Ascending aorta (tissue), 2 donors: ENCODE measurements around the gene RPS28. TPM values are rescaled to one million over a fixed set of nuclear protein-coding genes. Genes with fewer than 3 reads are reported as not detected.

Experiments
- DNase-seq, 2 donors: peaks; one replicate each; pipeline ENCODE4 v3.0.0-alpha.2; 2019; ENCODE audit warnings: low spot score in 2 of 2
- H3K27ac ChIP-seq, 2 donors: fragments of 200-600 bp; sonication (generic); one replicate each; pipeline ENCODE4 v1.5.1; 2016 to 2017; ENCODE audit warnings: mild to moderate bottlenecking in 1 of 2
- H3K27me3 ChIP-seq: fragments of 200-600 bp; sonication (generic); one replicate; pipeline ENCODE4 v1.5.1; 2017
- H3K36me3 ChIP-seq, 2 donors: fragments of 200-600 bp; sonication (generic); one replicate each; pipeline ENCODE4 v1.5.1; 2016
- H3K4me1 ChIP-seq, 2 donors: fragments of 200-600 bp; sonication (generic); one replicate each; pipeline ENCODE4 v1.5.1; 2016 to 2017; ENCODE audit warnings: mild to moderate bottlenecking in 1 of 2
- H3K4me3 ChIP-seq, 2 donors: fragments of 200-600 bp; sonication (generic); one replicate each; pipeline ENCODE4 v1.5.1; 2016 to 2017; ENCODE audit warnings: mild to moderate bottlenecking in 1 of 2
- H3K9me3 ChIP-seq, 2 donors: fragments of 200-600 bp; sonication (generic); one replicate each; pipeline ENCODE4 v1.5.1; 2016
- intact Hi-C: fragments of 100-400 bp; cut with DNase I; formaldehyde crosslinking; loops from one replicate; pipeline ENCODE4 v1.15.1; 2023
- total RNA-seq: library from RNA; depleted of rRNA; stranded (reverse); fragments of >200 nt; gene quantifications from one replicate; pipeline ENCODE4 v1.1.0, GENCODE V29; 2016
- TF ChIP-seq, protein P1 (sequence below), 3 experiments: fragments of 200-600 bp in 2 of 3; fragments of 450-650 bp in 1 of 3; sonication (generic) in 2 of 3; IDR thresholded peaks; one replicate each; pipeline ENCODE4 v1.5.1; 2016 to 2019; ENCODE audit warnings: antibody characterized with exemption in 3 of 3, mild to moderate bottlenecking in 1 of 3, moderate library complexity in 1 of 3

Gene RPS28
- total RNA-seq, 1 donor from 2014 or later: 393 TPM

GRCh38 chr19:8358948-8359347, 37.7 kb downstream of the RPS28 start:
- peaks cover 14 to 26% of the 10 kb centered on the region in 2 donors for H3K4me1 ChIP-seq
- no peak for DNase-seq
- H3K4me3 ChIP-seq: no peak overlapping the region
- TF ChIP-seq, protein P1, sequence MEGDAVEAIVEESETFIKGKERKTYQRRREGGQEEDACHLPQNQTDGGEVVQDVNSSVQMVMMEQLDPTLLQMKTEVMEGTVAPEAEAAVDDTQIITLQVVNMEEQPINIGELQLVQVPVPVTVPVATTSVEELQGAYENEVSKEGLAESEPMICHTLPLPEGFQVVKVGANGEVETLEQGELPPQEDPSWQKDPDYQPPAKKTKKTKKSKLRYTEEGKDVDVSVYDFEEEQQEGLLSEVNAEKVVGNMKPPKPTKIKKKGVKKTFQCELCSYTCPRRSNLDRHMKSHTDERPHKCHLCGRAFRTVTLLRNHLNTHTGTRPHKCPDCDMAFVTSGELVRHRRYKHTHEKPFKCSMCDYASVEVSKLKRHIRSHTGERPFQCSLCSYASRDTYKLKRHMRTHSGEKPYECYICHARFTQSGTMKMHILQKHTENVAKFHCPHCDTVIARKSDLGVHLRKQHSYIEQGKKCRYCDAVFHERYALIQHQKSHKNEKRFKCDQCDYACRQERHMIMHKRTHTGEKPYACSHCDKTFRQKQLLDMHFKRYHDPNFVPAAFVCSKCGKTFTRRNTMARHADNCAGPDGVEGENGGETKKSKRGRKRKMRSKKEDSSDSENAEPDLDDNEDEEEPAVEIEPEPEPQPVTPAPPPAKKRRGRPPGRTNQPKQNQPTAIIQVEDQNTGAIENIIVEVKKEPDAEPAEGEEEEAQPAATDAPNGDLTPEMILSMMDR (IDR thresholded peaks at IDR 0.05): no peak
- no peak overlapping the region for H3K27ac ChIP-seq
- intact Hi-C loops: loop anchor here (10.0 kb wide), 1 partner anchor 226 kb away; no protein-coding TSS in a partner anchor
- no peaks in the 10 kb centered on the region for H3K9me3 ChIP-seq
- H3K36me3 ChIP-seq: no peaks in the 10 kb centered on the region
- H3K27me3 ChIP-seq: no peaks in the 10 kb centered on the region

GRCh38 chr19:8360196-8360595, 38.9 kb downstream of the RPS28 start:
- intact Hi-C loops: no loop called here
- Histone ChIP-seq H3K36me3 (no peaks in the 10 kb centered on the region), H3K27ac (no peak overlapping the region), H3K4me3 (no peak overlapping the region), H3K4me1 (peaks cover 14 to 19% of the 10 kb centered on the region in 2 donors), H3K9me3 (no peaks in the 10 kb centered on the region), H3K27me3 (no peaks in the 10 kb centered on the region)
- DNase-seq: no peak
- TF ChIP-seq, protein P1 (IDR thresholded peaks at IDR 0.05): no peak

GRCh38 chr19:8361921-8362793, 40.9 kb downstream of the RPS28 start:
- TF ChIP-seq, protein P1 (IDR thresholded peaks at IDR 0.05): no peak
- peak; percentile 94 to 99 for DNase-seq
- H3K9me3 ChIP-seq: no peaks in the 10 kb centered on the region
- no peaks in the 10 kb centered on the region for H3K27me3 ChIP-seq
- H3K36me3 ChIP-seq: no peaks in the 10 kb centered on the region
- peak overlapping the region; percentile 92 to 94 for H3K27ac ChIP-seq
- peak overlapping the region in 1 of 2 donors; percentile 78 for H3K4me3 ChIP-seq
- peaks cover 14 to 28% of the 10 kb centered on the region in 2 donors for H3K4me1 ChIP-seq
- intact Hi-C loops: loop anchor here (1.0 to 2.0 kb wide), 3 partner anchors 8 to 83 kb away; partner anchors contain the start of genes HNRNPM and RAB11B

DNA sequence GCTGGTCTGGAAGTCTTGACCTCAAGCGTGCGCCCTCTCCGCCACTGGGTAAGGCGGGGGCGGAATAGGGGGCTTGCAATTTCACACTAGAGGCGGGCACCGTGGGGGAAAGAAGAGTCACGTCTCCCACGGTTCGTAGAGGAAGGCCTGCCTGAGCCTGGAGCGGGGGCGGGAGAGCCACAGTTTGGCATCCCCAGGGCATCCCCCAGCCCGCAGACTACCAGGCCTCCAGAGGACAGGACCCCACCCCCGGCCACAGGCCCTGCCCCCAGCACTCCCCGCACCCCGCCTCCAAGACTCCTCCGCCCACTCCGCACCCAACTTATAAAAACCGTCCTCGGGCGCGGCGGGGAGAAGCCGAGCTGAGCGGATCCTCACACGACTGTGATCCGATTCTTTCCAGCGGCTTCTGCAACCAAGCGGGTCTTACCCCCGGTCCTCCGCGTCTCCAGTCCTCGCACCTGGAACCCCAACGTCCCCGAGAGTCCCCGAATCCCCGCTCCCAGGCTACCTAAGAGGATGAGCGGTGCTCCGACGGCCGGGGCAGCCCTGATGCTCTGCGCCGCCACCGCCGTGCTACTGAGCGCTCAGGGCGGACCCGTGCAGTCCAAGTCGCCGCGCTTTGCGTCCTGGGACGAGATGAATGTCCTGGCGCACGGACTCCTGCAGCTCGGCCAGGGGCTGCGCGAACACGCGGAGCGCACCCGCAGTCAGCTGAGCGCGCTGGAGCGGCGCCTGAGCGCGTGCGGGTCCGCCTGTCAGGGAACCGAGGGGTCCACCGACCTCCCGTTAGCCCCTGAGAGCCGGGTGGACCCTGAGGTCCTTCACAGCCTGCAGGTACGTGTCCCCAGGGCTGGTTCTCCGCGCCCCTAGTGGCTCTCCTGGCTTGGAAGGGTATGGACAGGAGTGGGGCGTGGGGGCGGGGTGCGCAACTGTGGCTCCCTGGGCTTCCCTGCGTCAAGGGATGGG, 42.8 kb downstream of the RPS28 start, which contains the start of gene ANGPTL4:
Gene ANGPTL4, plus strand, starts transcription at position 353 of the 969 bp plus-strand sequence. Its CDS starts 167 bp downstream, at position 520.
- DNase-seq: peak in 1 of 2 donors; percentile 86
- Histone ChIP-seq H3K4me1 (peaks cover 20 to 38% of the 10 kb centered on the region in 2 donors), H3K27me3 (no peaks in the 10 kb centered on the region), H3K36me3 (no peaks in the 10 kb centered on the region), H3K27ac (peak within 1 kb of the TSS; percentile 92 to 94), H3K9me3 (no peaks in the 10 kb centered on the region), H3K4me3 (peak within 1 kb of the TSS; percentile 70 to 78)
- intact Hi-C loops: loop anchor here (2.0 kb wide), 1 partner anchor 81 kb away; the partner anchor contains the start of gene HNRNPM
- TF ChIP-seq, protein P1 (IDR thresholded peaks at IDR 0.05): peak in 1 of 3 experiments; percentile 22

- H3K9me3 ChIP-seq: no peaks in the 10 kb centered on the region
- H3K36me3 ChIP-seq: peaks cover 0 to 2% of the 10 kb centered on the region in 2 donors
- no peaks in the 10 kb centered on the region for H3K27me3 ChIP-seq
- H3K27ac ChIP-seq: peak overlapping the region in 1 of 2 donors; percentile 81
- intact Hi-C loops: no loop called here
- H3K4me3 ChIP-seq: peak overlapping the region; percentile 27 to 50
- DNase-seq: no peak
- peaks cover 20 to 38% of the 10 kb centered on the region in 2 donors for H3K4me1 ChIP-seq
- TF ChIP-seq, protein P1 (IDR thresholded peaks at IDR 0.05): no peak
Observed at GRCh38 chr19:8366121-8366581, 44.9 kb downstream of the RPS28 start.
